T-cell (primary cell): ENCODE results near the gene TCF12. TPM values are rescaled to one million over a fixed set of nuclear protein-coding genes. Genes with fewer than 3 reads are reported as not detected.
"Not testable (repeated sequence)": the region's sequence is repeated elsewhere in the genome, so short reads cannot be mapped to it uniquely, and the experiment has no call there.

Source experiments
- ATAC-seq, 4 experiments: fragments of 200-7000 bp in 3 of 4; fragments of 150-1000 bp in 1 of 4; cut with Tn5 transposase; replicated peaks in 1 of 4; 1 replicate in 3 of 4; 2 replicates in 1 of 4; pipeline ENCODE4 v1.10.0; 2021; ENCODE audit warnings: moderate library complexity in 3 of 4, mild to moderate bottlenecking in 2 of 4, moderate number of reproducible peaks in 1 of 4
- CTCF ChIA-PET, 2 donors: fragments of 300-600 bp; sonication (Branson Sonifier 250); formaldehyde crosslinking; loops; one replicate each; lab custom pipeline; 2022; ENCODE audit warnings: antibody characterized with exemption in 2 of 2; lab: Charles Lee
- POLR2A ChIA-PET, 2 donors: fragments of 300-600 bp; sonication (Branson Sonifier 250); formaldehyde crosslinking; loops; one replicate each; lab custom pipeline; 2022; ENCODE audit warnings: antibody characterized with exemption in 2 of 2; lab: Charles Lee
- DNase-seq, 35 experiments: peaks; one replicate each; pipeline versions ENCODE4 v3.0.0 to v3.0.0-alpha.2; 2013 to 2023
- H3K27ac ChIP-seq: one replicate; pipeline ENCODE4 v1.5.1; 2013; ENCODE audit warnings: low read length
- H3K27me3 ChIP-seq, 2 experiments: replicated peaks in 1 of 2; 1 replicate in 1 of 2; 2 replicates in 1 of 2; pipeline versions ENCODE4 v1.6.1 to v1.7.0; 2013; ENCODE audit warnings: low read length in 1 of 2, mixed read lengths in 1 of 2; ENCODE audit not compliant: control insufficient read depth in 2 of 2, insufficient read depth in 2 of 2; ENCODE audit errors: extremely low read depth in 1 of 2
- H3K36me3 ChIP-seq, 2 donors: 1 replicate in 1 of 2; 2 replicates in 1 of 2; pipeline versions ENCODE4 v1.6.1 to v1.7.0; 2013; ENCODE audit warnings: low read length in 1 of 2; ENCODE audit not compliant: control insufficient read depth in 2 of 2, insufficient read depth in 1 of 2; ENCODE audit errors: extremely low read depth in 1 of 2
- H3K4me1 ChIP-seq, 2 experiments: 1 replicate in 1 of 2; 2 replicates in 1 of 2; pipeline versions ENCODE4 v1.6.1 to v1.7.0; 2013; ENCODE audit warnings: low read length in 2 of 2, mixed read lengths in 1 of 2; ENCODE audit not compliant: insufficient read depth in 2 of 2, control insufficient read depth in 1 of 2; ENCODE audit errors: extremely low read depth in 1 of 2
- H3K4me3 ChIP-seq, 2 donors: 1 replicate in 1 of 2; 2 replicates in 1 of 2; pipeline versions ENCODE4 v1.5.1 to v1.7.0; 2013; ENCODE audit warnings: mild to moderate bottlenecking in 2 of 2, low read length in 1 of 2, moderate library complexity in 1 of 2; ENCODE audit not compliant: control insufficient read depth in 1 of 2; ENCODE audit errors: extremely low read depth in 1 of 2
- H3K9me3 ChIP-seq: 2 replicates; pipeline ENCODE4 v1.7.0; 2013
- H3K27ac Mint-ChIP-seq, 2 donors: one replicate each; pipeline ENCODE4 v1.8.0; 2020 to 2021; ENCODE audit warnings: mild to moderate bottlenecking in 2 of 2, mixed read lengths in 2 of 2
- H3K27me3 Mint-ChIP-seq, 2 donors: one replicate each; pipeline ENCODE4 v1.8.0; 2021 to 2022; ENCODE audit warnings: mixed read lengths in 2 of 2
- H3K36me3 Mint-ChIP-seq: one replicate; pipeline ENCODE4 v1.8.0; 2021; ENCODE audit warnings: mixed read lengths
- H3K4me1 Mint-ChIP-seq, 3 donors: one replicate each; pipeline ENCODE4 v1.8.0; 2020 to 2022; ENCODE audit warnings: mixed read lengths in 3 of 3, mild to moderate bottlenecking in 1 of 3
- H3K4me3 Mint-ChIP-seq, 3 donors: one replicate each; pipeline ENCODE4 v1.8.0; 2020 to 2022; ENCODE audit warnings: mild to moderate bottlenecking in 3 of 3, mixed read lengths in 3 of 3, moderate library complexity in 3 of 3
- H3K9me3 Mint-ChIP-seq, 3 donors: one replicate each; pipeline ENCODE4 v1.8.0; 2020 to 2022; ENCODE audit warnings: mixed read lengths in 3 of 3
- WGBS: methylation state at CpG from one replicate; pipeline ENCODE4 v1.1.5; 2013; ENCODE audit warnings: missing lambda C conversion rate; ENCODE audit not compliant: insufficient coverage; 5-methylcytosine and 5-hydroxymethylcytosine counted together
- total RNA-seq, 35 experiments: library from RNA in 6 of 35; stranded (reverse) in 6 of 35; fragments of 120-200 nt in 1 of 35; gene quantifications; one replicate each; pipeline versions ENCODE4 v1.2.1 to v1.2.4 and lab custom pipeline; 2013 to 2026

Gene TCF12
- total RNA-seq, 5 donors from 2014 or later (not counting 1 experiment from before 2014, with no cell fraction given): 68.0 to 94.3 (median 83.0) TPM

DNA sequence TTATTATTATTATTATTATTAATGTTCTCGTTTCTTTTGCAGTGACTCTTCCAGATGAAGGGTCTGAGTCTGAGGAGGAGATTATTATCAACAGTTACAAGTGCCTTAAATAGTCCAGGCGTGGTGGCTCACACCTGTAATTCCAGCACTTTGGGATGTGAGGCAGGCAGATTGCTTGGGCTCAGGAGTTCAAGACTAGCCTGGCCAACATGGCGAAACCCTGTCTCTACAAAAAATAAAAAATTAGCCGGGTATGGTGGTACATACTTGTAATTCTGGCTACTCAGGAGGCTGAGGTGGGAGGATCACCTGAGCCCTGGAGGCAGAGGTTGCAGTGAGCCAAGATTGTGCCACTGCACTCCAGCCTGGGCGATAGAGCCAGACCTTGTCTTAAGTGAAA is 96.5 kb downstream of the TCF12 start:
- H3K36me3 ChIP-seq, H3K9me3 ChIP-seq, H3K4me1 ChIP-seq, DNase-seq, H3K27me3 ChIP-seq, H3K4me3 ChIP-seq, H3K27me3 Mint-ChIP-seq, H3K9me3 Mint-ChIP-seq, ATAC-seq, H3K27ac Mint-ChIP-seq, H3K4me3 Mint-ChIP-seq, H3K27ac ChIP-seq, POLR2A ChIA-PET, CTCF ChIA-PET: not testable (repeated sequence)
- Mint-ChIP-seq H3K36me3 (peaks cover 14% of the 10 kb centered on the region), H3K4me1 (peaks cover 50 to 78% (median 62%) of the 10 kb centered on the region in 3 donors)
- 100% methylated on average over 2 of the region's 5 CpGs for WGBS

DNA sequence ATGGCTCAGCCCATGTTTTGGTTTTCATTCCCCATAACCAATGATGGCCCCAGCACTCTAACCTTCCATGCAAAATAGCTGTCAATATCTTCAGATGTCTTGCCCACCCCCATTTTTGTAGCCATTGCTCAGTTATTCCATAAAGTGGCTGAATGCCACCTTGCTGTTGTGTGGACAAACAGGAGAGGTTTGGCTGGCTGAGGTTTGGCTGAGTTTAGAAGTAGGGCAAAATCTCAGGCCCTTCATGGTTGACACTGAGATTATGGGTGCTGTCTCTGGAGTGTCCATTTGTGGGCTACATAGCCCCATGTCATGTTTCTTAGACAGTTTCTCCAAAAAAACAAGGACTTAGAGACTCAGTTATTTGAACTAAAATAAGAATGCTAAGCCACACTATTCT is 96.9 kb downstream of the TCF12 start:
- H3K27me3 ChIP-seq: no peaks in the 10 kb centered on the region
- no peaks in the 10 kb centered on the region for H3K4me1 ChIP-seq
- H3K9me3 Mint-ChIP-seq: no peaks in the 10 kb centered on the region
- no peaks in the 10 kb centered on the region for H3K27me3 Mint-ChIP-seq
- no peaks in the 10 kb centered on the region for H3K36me3 ChIP-seq
- no peak overlapping the region for H3K27ac ChIP-seq
- peaks cover 14% of the 10 kb centered on the region for H3K36me3 Mint-ChIP-seq
- ChIA-PET CTCF (no interaction called here), POLR2A (no interaction called here)
- peaks cover 50 to 79% (median 59%) of the 10 kb centered on the region in 3 donors for H3K4me1 Mint-ChIP-seq
- H3K27ac Mint-ChIP-seq: no peak overlapping the region
- no peak overlapping the region for H3K4me3 ChIP-seq
- no peaks in the 10 kb centered on the region for H3K9me3 ChIP-seq
- DNase-seq (no peak), ATAC-seq (no peak)
- H3K4me3 Mint-ChIP-seq: no peak overlapping the region

- Mint-ChIP-seq H3K4me3 (no peak overlapping the region), H3K36me3 (peaks cover 11% of the 10 kb centered on the region), H3K27me3 (no peaks in the 10 kb centered on the region), H3K27ac (no peak overlapping the region), H3K9me3 (no peaks in the 10 kb centered on the region), H3K4me1 (peaks cover 49 to 78% (median 56%) of the 10 kb centered on the region in 3 donors)
- H3K36me3 ChIP-seq: no peaks in the 10 kb centered on the region
- DNase-seq (no peak), ATAC-seq (no peak)
- WGBS: 95% methylated on average over 2 of the region's 2 CpGs
- ChIA-PET POLR2A (no interaction called here), CTCF (no interaction called here)
- no peaks in the 10 kb centered on the region for H3K4me1 ChIP-seq
- H3K4me3 ChIP-seq: no peak overlapping the region
- no peak overlapping the region for H3K27ac ChIP-seq
- H3K27me3 ChIP-seq: no peaks in the 10 kb centered on the region
- no peaks in the 10 kb centered on the region for H3K9me3 ChIP-seq
Measured at GRCh38 chr15:57015897-57016296, 97.5 kb downstream of the TCF12 start.

- Histone ChIP-seq H3K9me3 (no peaks in the 10 kb centered on the region), H3K27me3 (no peaks in the 10 kb centered on the region), H3K4me3 (no peak overlapping the region), H3K4me1 (no peaks in the 10 kb centered on the region), H3K36me3 (no peaks in the 10 kb centered on the region), H3K27ac (no peak overlapping the region)
- DNase-seq (peak in 1 of 35 experiments; percentile 10), ATAC-seq (no peak)
- ChIA-PET CTCF (no interaction called here), POLR2A (no interaction called here)
- no CpG with 5 or more reads among the region's 3 CpGs for WGBS
- H3K4me3 Mint-ChIP-seq: no peak overlapping the region
- peaks cover 53 to 77% (median 58%) of the 10 kb centered on the region in 3 donors for H3K4me1 Mint-ChIP-seq
- H3K27me3 Mint-ChIP-seq: no peaks in the 10 kb centered on the region
- no peak overlapping the region for H3K27ac Mint-ChIP-seq
- H3K36me3 Mint-ChIP-seq: peaks cover 15% of the 10 kb centered on the region
- H3K9me3 Mint-ChIP-seq: no peaks in the 10 kb centered on the region
Measured at GRCh38 chr15:57017024-57017423, 98.6 kb downstream of the TCF12 start.

GRCh38 chr15:57018151-57018550 is 99.7 kb downstream of the TCF12 start:
- ChIA-PET POLR2A (no interaction called here), CTCF (interaction anchor here in 1 of 2 donors (0.5 kb wide), 1 partner anchor 115 kb away, joined by 3 read pairs; no protein-coding TSS in a partner anchor)
- no peak overlapping the region for H3K4me3 ChIP-seq
- Mint-ChIP-seq H3K4me3 (no peak overlapping the region), H3K36me3 (peaks cover 18% of the 10 kb centered on the region), H3K4me1 (peaks cover 61 to 82% (median 65%) of the 10 kb centered on the region in 3 donors), H3K27ac (no peak overlapping the region), H3K9me3 (no peaks in the 10 kb centered on the region), H3K27me3 (no peaks in the 10 kb centered on the region)
- no peaks in the 10 kb centered on the region for H3K27me3 ChIP-seq
- WGBS: 98% methylated on average over 3 of the region's 4 CpGs
- no peaks in the 10 kb centered on the region for H3K9me3 ChIP-seq
- ATAC-seq (no peak), DNase-seq (no peak)
- H3K27ac ChIP-seq: no peak overlapping the region
- H3K4me1 ChIP-seq: peaks cover 0 to 5% of the 10 kb centered on the region in 2 experiments
- no peaks in the 10 kb centered on the region for H3K36me3 ChIP-seq

DNA sequence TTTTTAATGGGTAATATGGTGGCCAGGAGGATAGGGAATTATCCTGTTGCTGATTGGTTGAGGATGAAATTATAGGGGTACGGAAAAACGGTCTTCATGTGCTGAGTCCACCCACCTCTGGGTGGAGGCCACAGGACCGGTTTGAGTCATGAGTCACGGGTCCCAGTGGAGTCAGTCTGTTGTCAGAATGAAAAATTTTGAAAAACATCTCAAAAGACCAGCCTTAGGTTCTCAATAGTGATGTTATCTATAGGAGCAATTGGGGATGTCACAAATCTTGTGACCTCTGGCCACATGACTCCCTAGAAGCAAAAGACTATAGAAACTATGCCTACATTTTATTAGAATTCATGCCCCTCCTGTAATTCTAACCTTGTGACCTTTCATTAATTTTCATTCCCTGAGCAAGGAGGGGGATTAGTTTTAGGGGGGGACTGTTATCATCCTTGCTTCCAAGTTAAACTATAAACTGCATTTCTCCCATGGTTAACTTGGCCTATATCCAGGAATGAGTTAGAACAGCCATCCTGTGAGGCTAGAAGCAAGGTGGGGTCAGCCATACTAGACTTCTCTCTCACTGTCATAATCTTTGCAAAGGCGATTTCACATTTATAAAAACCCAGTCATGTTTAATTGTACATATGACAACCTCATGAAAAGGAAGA is 101.2 kb downstream of the TCF12 start:
- DNase-seq: no peak
- no peak overlapping the region for H3K4me3 ChIP-seq
- peaks cover 0 to 5% of the 10 kb centered on the region in 2 experiments for H3K4me1 ChIP-seq
- POLR2A ChIA-PET: no interaction called here
- no peaks in the 10 kb centered on the region for H3K36me3 ChIP-seq
- ATAC-seq: no peak
- Mint-ChIP-seq H3K4me3 (no peak overlapping the region), H3K27ac (no peak overlapping the region), H3K36me3 (peaks cover 11% of the 10 kb centered on the region), H3K4me1 (peaks cover 65 to 69% (median 67%) of the 10 kb centered on the region in 3 donors), H3K9me3 (no peaks in the 10 kb centered on the region), H3K27me3 (no peaks in the 10 kb centered on the region)
- CTCF ChIA-PET: no interaction called here
- no peaks in the 10 kb centered on the region for H3K27me3 ChIP-seq
- H3K27ac ChIP-seq: no peak overlapping the region
- WGBS: 70% methylated on average over 2 of the region's 5 CpGs
- H3K9me3 ChIP-seq: no peaks in the 10 kb centered on the region
